ENCODE results near the gene HDDC2. TPM values are rescaled to one million over a fixed set of nuclear protein-coding genes. Genes with fewer than 3 reads are reported as not detected.

HDDC2 gene
- total RNA-seq, 5 donors from 2014 or later (not counting 1 experiment from before 2014, with no cell fraction given), result 32.0 to 48.0 (median 42.1) TPM

DNA sequence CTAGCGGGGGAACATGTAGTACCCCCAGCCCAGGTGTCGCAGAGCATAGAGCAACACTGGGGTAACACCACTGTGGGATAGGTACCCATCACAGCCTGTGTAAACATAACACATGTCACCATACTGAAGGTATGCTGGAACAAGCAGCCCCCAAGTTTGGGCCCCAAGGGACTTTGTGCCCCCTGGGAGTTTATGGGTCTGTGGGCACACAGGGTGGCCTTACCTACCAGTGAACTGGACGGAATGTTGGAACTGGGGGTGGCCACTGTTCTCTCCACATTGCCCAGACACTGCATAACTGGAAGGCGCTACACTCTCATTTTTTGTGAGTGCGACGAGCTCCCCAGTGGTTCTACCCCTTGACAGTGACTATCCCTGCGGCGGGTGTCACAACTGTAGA is 28.5 kb downstream of the HDDC2 start:
- Mint-ChIP-seq H3K27me3 (no peaks in the 10 kb centered on the region), H3K4me1 (peaks cover 7 to 22% (median 11%) of the 10 kb centered on the region in 3 donors), H3K36me3 (peaks cover 71% of the 10 kb centered on the region), H3K27ac (no peak overlapping the region), H3K4me3 (no peak overlapping the region), H3K9me3 (no peaks in the 10 kb centered on the region)
- peaks cover 15 to 52% of the 10 kb centered on the region in 2 donors for H3K36me3 ChIP-seq (ENCODE audit: control insufficient read depth in 2 of 2, extremely low read depth in 1 of 2, insufficient read depth in 1 of 2, low read length in 1 of 2)
- 100% methylated on average over 1 of the region's 8 CpGs for WGBS (ENCODE audit: insufficient coverage)
- DNase-seq, result no peak
- no peak overlapping the region for H3K27ac ChIP-seq (ENCODE audit: low read length)
- H3K4me1 ChIP-seq (ENCODE audit: control insufficient read depth in 1 of 2, extremely low read depth in 1 of 2, insufficient read depth in 2 of 2, low read length in 2 of 2), result peaks cover 0 to 9% of the 10 kb centered on the region in 2 experiments
- no peaks in the 10 kb centered on the region for H3K9me3 ChIP-seq
- no peak for ATAC-seq (replicated peaks in 1 of 4)
- POLR2A ChIA-PET, result no interaction called here
- no peaks in the 10 kb centered on the region for H3K27me3 ChIP-seq (replicated peaks in 1 of 2; ENCODE audit: control insufficient read depth in 2 of 2, extremely low read depth in 1 of 2, insufficient read depth in 2 of 2, low read length in 1 of 2)
- no peak overlapping the region for H3K4me3 ChIP-seq (ENCODE audit: control insufficient read depth in 1 of 2, extremely low read depth in 1 of 2, low read length in 1 of 2)
- CTCF ChIA-PET, result no interaction called here

DNA sequence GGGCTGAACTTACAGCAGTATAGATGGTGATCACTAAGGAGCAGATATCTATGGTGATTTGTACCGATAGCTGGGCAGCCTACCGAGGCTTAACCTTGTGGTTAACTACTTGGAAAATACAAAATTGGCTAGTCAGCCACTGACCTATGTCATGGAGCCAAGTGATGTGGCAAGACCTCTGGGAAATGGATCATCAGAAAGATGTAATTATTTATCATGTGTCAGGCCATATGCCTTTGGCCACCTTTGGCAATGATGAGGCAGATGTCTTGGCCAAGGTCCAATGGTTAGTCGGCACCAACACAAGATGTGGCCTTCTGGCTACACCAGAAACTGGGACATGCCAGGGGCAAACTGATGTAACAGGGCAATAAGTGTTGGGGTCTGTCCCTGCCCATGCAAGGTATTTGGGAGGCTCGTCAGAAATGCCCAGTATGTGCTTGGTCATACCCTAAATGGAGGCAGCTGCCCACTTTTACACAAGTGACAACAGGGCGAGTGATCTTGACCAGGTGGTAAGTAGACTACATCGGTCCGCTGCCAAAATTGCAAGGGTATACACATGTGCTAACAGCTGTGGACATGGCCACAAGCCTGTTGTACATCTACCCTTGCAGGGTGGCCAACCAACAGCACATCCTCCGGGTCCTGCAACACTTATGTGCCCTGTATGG is 30.1 kb downstream of the HDDC2 start:
- Histone ChIP-seq H3K4me3 (ENCODE audit: control insufficient read depth in 1 of 2, extremely low read depth in 1 of 2, low read length in 1 of 2) (no peak overlapping the region), H3K4me1 (ENCODE audit: control insufficient read depth in 1 of 2, extremely low read depth in 1 of 2, insufficient read depth in 2 of 2, low read length in 2 of 2) (peaks cover 0 to 8% of the 10 kb centered on the region in 2 experiments), H3K36me3 (ENCODE audit: control insufficient read depth in 2 of 2, extremely low read depth in 1 of 2, insufficient read depth in 1 of 2, low read length in 1 of 2) (peaks cover 15 to 39% of the 10 kb centered on the region in 2 donors), H3K9me3 (no peaks in the 10 kb centered on the region), H3K27me3 (replicated peaks in 1 of 2; ENCODE audit: control insufficient read depth in 2 of 2, extremely low read depth in 1 of 2, insufficient read depth in 2 of 2, low read length in 1 of 2) (no peaks in the 10 kb centered on the region), H3K27ac (ENCODE audit: low read length) (no peak overlapping the region)
- Mint-ChIP-seq H3K4me3 (no peak overlapping the region), H3K4me1 (peaks cover 7 to 15% (median 7%) of the 10 kb centered on the region in 3 donors), H3K27me3 (no peaks in the 10 kb centered on the region), H3K36me3 (peaks cover 59% of the 10 kb centered on the region), H3K27ac (no peak overlapping the region), H3K9me3 (no peaks in the 10 kb centered on the region)
- no peak for DNase-seq
- CTCF ChIA-PET, result no interaction called here
- POLR2A ChIA-PET, result no interaction called here
- WGBS (ENCODE audit: insufficient coverage), result 86% methylated on average over 7 of the region's 8 CpGs
- ATAC-seq (replicated peaks in 1 of 4), result no peak

DNA sequence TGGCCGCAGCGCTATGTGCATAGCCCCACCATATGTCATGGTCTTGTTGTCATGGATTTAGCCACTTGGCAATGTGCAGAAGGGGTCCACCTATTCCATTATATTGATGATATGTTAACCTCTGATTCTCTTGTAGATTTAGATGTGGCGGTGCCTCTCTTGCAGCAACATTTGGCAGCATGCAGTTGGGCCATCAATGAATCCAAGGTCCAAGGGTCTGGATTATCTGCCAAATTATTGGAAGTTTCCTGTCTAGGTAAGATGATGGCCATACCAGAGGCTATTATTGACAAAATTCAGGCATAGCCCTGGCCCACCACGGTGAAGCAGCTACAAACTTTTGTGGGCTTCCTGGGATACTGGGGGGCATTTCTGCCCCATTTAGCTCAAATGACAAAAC is 31.4 kb downstream of the HDDC2 start:
- H3K9me3 ChIP-seq, result no peaks in the 10 kb centered on the region
- H3K4me1 ChIP-seq (ENCODE audit: control insufficient read depth in 1 of 2, extremely low read depth in 1 of 2, insufficient read depth in 2 of 2, low read length in 2 of 2), result no peaks in the 10 kb centered on the region
- WGBS (ENCODE audit: insufficient coverage), result 100% methylated on average over 1 of the region's 4 CpGs
- H3K27ac Mint-ChIP-seq, result no peak overlapping the region
- no peak overlapping the region for H3K4me3 Mint-ChIP-seq
- peaks cover 0 to 3% (median 0%) of the 10 kb centered on the region in 3 donors for H3K4me1 Mint-ChIP-seq
- H3K36me3 ChIP-seq (ENCODE audit: control insufficient read depth in 2 of 2, extremely low read depth in 1 of 2, insufficient read depth in 1 of 2, low read length in 1 of 2), result peaks cover 15 to 29% of the 10 kb centered on the region in 2 donors
- H3K36me3 Mint-ChIP-seq, result peaks cover 47% of the 10 kb centered on the region
- no peaks in the 10 kb centered on the region for H3K27me3 Mint-ChIP-seq
- no peak for DNase-seq
- H3K27me3 ChIP-seq (replicated peaks in 1 of 2; ENCODE audit: control insufficient read depth in 2 of 2, extremely low read depth in 1 of 2, insufficient read depth in 2 of 2, low read length in 1 of 2), result no peaks in the 10 kb centered on the region
- ATAC-seq (replicated peaks in 1 of 4), result no peak
- ChIA-PET CTCF (no interaction called here), POLR2A (no interaction called here)
- no peak overlapping the region for H3K27ac ChIP-seq (ENCODE audit: low read length)
- H3K4me3 ChIP-seq (ENCODE audit: control insufficient read depth in 1 of 2, extremely low read depth in 1 of 2, low read length in 1 of 2), result no peak overlapping the region
- H3K9me3 Mint-ChIP-seq, result no peaks in the 10 kb centered on the region

DNA sequence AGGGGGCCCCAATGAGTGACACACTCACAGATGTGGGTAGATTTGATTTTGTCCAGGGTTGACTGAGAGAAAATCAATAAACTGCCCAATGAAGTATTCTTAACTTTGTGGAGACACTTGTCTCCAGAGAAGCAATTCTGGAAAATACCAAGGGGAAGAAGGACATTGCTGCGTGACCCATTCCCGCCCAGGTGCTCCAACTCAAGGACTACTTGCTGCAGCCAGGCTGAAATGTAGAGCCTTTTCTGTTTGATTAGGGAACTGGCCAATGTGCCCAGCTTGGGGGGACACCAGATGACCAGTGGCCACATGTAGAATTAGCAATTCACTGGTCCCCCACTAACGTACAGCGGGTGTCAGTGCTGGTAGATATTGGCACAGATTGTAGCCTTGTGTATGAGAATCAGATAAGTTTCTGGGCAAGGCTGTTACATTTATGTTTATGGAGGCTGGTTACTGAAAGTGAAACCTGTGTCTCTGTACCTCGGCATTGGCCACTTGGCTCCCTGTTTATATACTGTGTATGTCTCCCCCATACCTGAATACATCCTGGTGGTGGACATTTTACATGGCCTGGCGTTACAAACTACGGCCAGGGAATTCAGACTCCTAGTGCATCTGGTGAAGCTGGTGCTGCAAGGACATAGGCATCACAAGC is 32.3 kb downstream of the HDDC2 start:
- H3K27ac ChIP-seq (ENCODE audit: low read length), result no peak overlapping the region
- ChIA-PET POLR2A (no interaction called here), CTCF (no interaction called here)
- H3K9me3 ChIP-seq, result no peaks in the 10 kb centered on the region
- ATAC-seq (replicated peaks in 1 of 4) (no peak), DNase-seq (no peak)
- Mint-ChIP-seq H3K4me1 (peaks cover 0 to 2% (median 0%) of the 10 kb centered on the region in 3 donors), H3K36me3 (peaks cover 39% of the 10 kb centered on the region), H3K27me3 (no peaks in the 10 kb centered on the region), H3K4me3 (no peak overlapping the region), H3K9me3 (no peaks in the 10 kb centered on the region), H3K27ac (no peak overlapping the region)
- H3K36me3 ChIP-seq (ENCODE audit: control insufficient read depth in 2 of 2, extremely low read depth in 1 of 2, insufficient read depth in 1 of 2, low read length in 1 of 2), result peaks cover 16 to 20% of the 10 kb centered on the region in 2 donors
- no peaks in the 10 kb centered on the region for H3K27me3 ChIP-seq (replicated peaks in 1 of 2; ENCODE audit: control insufficient read depth in 2 of 2, extremely low read depth in 1 of 2, insufficient read depth in 2 of 2, low read length in 1 of 2)
- WGBS (ENCODE audit: insufficient coverage), result 100% methylated on average over 4 of the region's 7 CpGs
- H3K4me1 ChIP-seq (ENCODE audit: control insufficient read depth in 1 of 2, extremely low read depth in 1 of 2, insufficient read depth in 2 of 2, low read length in 2 of 2), result no peaks in the 10 kb centered on the region
- H3K4me3 ChIP-seq (ENCODE audit: control insufficient read depth in 1 of 2, extremely low read depth in 1 of 2, low read length in 1 of 2), result no peak overlapping the region

GRCh38 chr6:125268765-125269164 is 33.0 kb downstream of the HDDC2 start:
- Mint-ChIP-seq H3K4me1 (peaks cover 0 to 2% (median 0%) of the 10 kb centered on the region in 3 donors), H3K4me3 (no peak overlapping the region), H3K9me3 (no peaks in the 10 kb centered on the region), H3K36me3 (peaks cover 32% of the 10 kb centered on the region), H3K27ac (no peak overlapping the region), H3K27me3 (no peaks in the 10 kb centered on the region)
- Histone ChIP-seq H3K9me3 (no peaks in the 10 kb centered on the region), H3K27me3 (replicated peaks in 1 of 2; ENCODE audit: control insufficient read depth in 2 of 2, extremely low read depth in 1 of 2, insufficient read depth in 2 of 2, low read length in 1 of 2) (no peaks in the 10 kb centered on the region), H3K27ac (ENCODE audit: low read length) (no peak overlapping the region), H3K4me3 (ENCODE audit: control insufficient read depth in 1 of 2, extremely low read depth in 1 of 2, low read length in 1 of 2) (no peak overlapping the region), H3K4me1 (ENCODE audit: control insufficient read depth in 1 of 2, extremely low read depth in 1 of 2, insufficient read depth in 2 of 2, low read length in 2 of 2) (no peaks in the 10 kb centered on the region), H3K36me3 (ENCODE audit: control insufficient read depth in 2 of 2, extremely low read depth in 1 of 2, insufficient read depth in 1 of 2, low read length in 1 of 2) (peaks cover 14 to 15% of the 10 kb centered on the region in 2 donors)
- CTCF ChIA-PET, result no interaction called here
- ATAC-seq (replicated peaks in 1 of 4) (no peak), DNase-seq (no peak)
- 96% methylated on average over 3 of the region's 4 CpGs for whole genome bisulfite sequencing (ENCODE audit: insufficient coverage)
- POLR2A ChIA-PET, result no interaction called here

DNA sequence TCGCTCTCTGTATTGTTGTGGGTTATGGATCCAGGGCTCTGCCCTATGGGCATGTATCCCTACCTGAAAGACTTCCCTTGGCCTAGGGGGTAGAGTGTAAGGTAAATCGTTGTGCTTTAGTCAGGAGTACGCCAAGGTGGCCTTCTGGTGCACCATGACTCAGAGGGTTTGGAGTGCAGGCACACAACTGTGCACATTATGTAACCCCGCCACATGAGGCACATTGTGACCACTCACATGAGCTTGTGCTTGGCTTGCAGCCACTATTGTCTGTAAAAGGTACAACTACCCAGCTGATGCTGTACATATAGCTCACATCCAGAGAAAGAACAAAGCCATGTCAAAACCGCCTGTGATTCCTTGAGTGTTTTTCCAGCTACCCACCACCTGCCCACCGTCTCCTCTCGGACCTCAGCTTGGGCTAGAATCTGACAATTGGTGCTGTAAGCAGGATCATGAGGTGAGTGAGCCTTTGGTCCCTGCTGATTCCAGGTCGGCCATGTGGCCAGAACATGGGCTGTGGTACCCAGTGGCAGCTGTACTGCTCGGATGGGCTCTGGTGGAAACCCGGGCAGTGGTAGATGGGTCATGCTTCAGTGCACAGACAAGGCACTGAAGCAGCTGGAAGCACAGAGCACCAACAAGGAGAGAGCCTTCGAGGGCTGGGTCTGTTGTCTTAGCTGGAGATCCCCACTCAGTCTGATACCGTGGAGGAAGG is 33.8 kb downstream of the HDDC2 start:
- ATAC-seq (replicated peaks in 1 of 4), result no peak
- no peak overlapping the region for H3K4me3 ChIP-seq (ENCODE audit: control insufficient read depth in 1 of 2, extremely low read depth in 1 of 2, low read length in 1 of 2)

More for the DNA sequence above, 33.8 kb downstream of the HDDC2 start:
- WGBS (ENCODE audit: insufficient coverage), result 96% methylated on average over 11 of the region's 12 CpGs
- peaks cover 8 to 11% of the 10 kb centered on the region in 2 donors for H3K36me3 ChIP-seq (ENCODE audit: control insufficient read depth in 2 of 2, extremely low read depth in 1 of 2, insufficient read depth in 1 of 2, low read length in 1 of 2)
- no peaks in the 10 kb centered on the region for H3K9me3 ChIP-seq
- POLR2A ChIA-PET, result no interaction called here
- no peaks in the 10 kb centered on the region for H3K9me3 Mint-ChIP-seq
- no peak for DNase-seq
- no peaks in the 10 kb centered on the region for H3K27me3 Mint-ChIP-seq
- H3K4me3 Mint-ChIP-seq, result no peak overlapping the region
- no peaks in the 10 kb centered on the region for H3K4me1 ChIP-seq (ENCODE audit: control insufficient read depth in 1 of 2, extremely low read depth in 1 of 2, insufficient read depth in 2 of 2, low read length in 2 of 2)
- peaks cover 26% of the 10 kb centered on the region for H3K36me3 Mint-ChIP-seq
- CTCF ChIA-PET, result no interaction called here
- H3K27ac Mint-ChIP-seq, result no peak overlapping the region
- peaks cover 0 to 2% (median 0%) of the 10 kb centered on the region in 3 donors for H3K4me1 Mint-ChIP-seq
- no peak overlapping the region for H3K27ac ChIP-seq (ENCODE audit: low read length)
- H3K27me3 ChIP-seq (replicated peaks in 1 of 2; ENCODE audit: control insufficient read depth in 2 of 2, extremely low read depth in 1 of 2, insufficient read depth in 2 of 2, low read length in 1 of 2), result no peaks in the 10 kb centered on the region

Measured in T-cell (primary cell).